SK-N-SH (cell line): ENCODE results near the gene BRDT. TPM values are rescaled to one million over a fixed set of nuclear protein-coding genes. Genes with fewer than 3 reads are reported as not detected.

Experiments
- CTCF ChIA-PET: fragments of 300-600, 350-600 bp; formaldehyde crosslinking; extraction: SDS; loops from one replicate; lab custom pipeline; 2021; lab: Yijun Ruan, JAX
- POLR2A ChIA-PET: fragments of 350-600 bp; sonication (Branson Sonifier 250); formaldehyde crosslinking; extraction: SDS; loops from one replicate; lab custom pipeline; 2020; ENCODE audit warnings: antibody characterized with exemption, inconsistent platforms; lab: Yijun Ruan, JAX
- DNase-seq: peaks from one replicate; pipeline ENCODE4 v3.0.0; 2012
- H2AFZ ChIP-seq: fragments of 200-600 bp; sonication (generic); 2 replicates; pipeline ENCODE4 v1.8.1; 2016; ENCODE audit warnings: antibody characterized with exemption, mild to moderate bottlenecking, low read depth
- H3F3A ChIP-seq: fragments of 200-600 bp; sonication (generic); replicated peaks from 2 replicates; pipeline ENCODE3; 2016; ENCODE audit warnings: antibody characterized with exemption, mild to moderate bottlenecking; ENCODE audit not compliant: insufficient read depth
- H3K27ac ChIP-seq, 2 experiments: fragments of 200-500 bp in 1 of 2; fragments of 200-600 bp in 1 of 2; sonication (Bioruptor generic) in 1 of 2; sonication (generic), shearing (Covaris generic) in 1 of 2; 2 replicates each; pipeline versions ENCODE4 v1.5.1 to v1.6.1; 2014 to 2016; ENCODE audit warnings: low read depth in 2 of 2, inconsistent platforms in 1 of 2, low read length in 1 of 2, mild to moderate bottlenecking in 1 of 2, mixed read lengths in 1 of 2
- H3K27me3 ChIP-seq: fragments of 200-600 bp; sonication (generic), shearing (Covaris generic); 2 replicates; pipeline ENCODE4 v1.6.1; 2016; ENCODE audit warnings: mixed run types; ENCODE audit not compliant: insufficient read depth
- H3K36me3 ChIP-seq, 2 experiments: fragments of 200-500 bp in 1 of 2; fragments of 200-600 bp in 1 of 2; sonication (Bioruptor generic) in 1 of 2; sonication (generic) in 1 of 2; replicated peaks in 1 of 2; 2 replicates each; pipeline versions ENCODE3 to v1.5.1; 2014 to 2016; ENCODE audit warnings: low read length in 1 of 2, mild to moderate bottlenecking in 1 of 2; ENCODE audit not compliant: insufficient read depth in 2 of 2, control insufficient read depth in 1 of 2
- H3K4me1 ChIP-seq, 2 experiments: fragments of 200-500 bp in 1 of 2; fragments of 200-600 bp in 1 of 2; sonication (Bioruptor generic) in 1 of 2; sonication (generic), shearing (Covaris generic) in 1 of 2; 2 replicates each; pipeline versions ENCODE4 v1.5.1 to v1.6.1; 2014 to 2016; ENCODE audit warnings: low read depth in 1 of 2, low read length in 1 of 2, mixed run types in 1 of 2; ENCODE audit not compliant: insufficient read depth in 2 of 2, control insufficient read depth in 1 of 2
- H3K4me2 ChIP-seq: fragments of 200-600 bp; sonication (generic), shearing (Covaris generic); 2 replicates; pipeline ENCODE4 v1.6.1; 2017; ENCODE audit warnings: mixed run types
- H3K4me3 ChIP-seq, 2 experiments: fragments of 200-500 bp in 1 of 2; fragments of 200-600 bp in 1 of 2; sonication (Bioruptor generic) in 1 of 2; sonication (generic), shearing (Covaris generic) in 1 of 2; 2 replicates each; pipeline versions ENCODE4 v1.5.1 to v1.8.1; 2014 to 2016; ENCODE audit warnings: low read depth in 2 of 2, inconsistent platforms in 1 of 2, low read length in 1 of 2, mild to moderate bottlenecking in 1 of 2, mixed read lengths in 1 of 2, moderate library complexity in 1 of 2
- H3K79me2 ChIP-seq: fragments of 200-600 bp; sonication (generic); 2 replicates; pipeline ENCODE4 v1.8.1; 2017; ENCODE audit warnings: mild to moderate bottlenecking; ENCODE audit not compliant: insufficient read depth
- H3K9ac ChIP-seq: fragments of 200-600 bp; sonication (generic); 2 replicates; pipeline ENCODE4 v1.6.1; 2017; ENCODE audit warnings: mixed run types
- H3K9me2 ChIP-seq: fragments of 200-600 bp; sonication (generic); 2 replicates; pipeline ENCODE4 v1.6.1; 2017; ENCODE audit warnings: mixed run types
- H3K9me3 ChIP-seq: fragments of 200-600 bp; sonication (generic); 2 replicates; pipeline ENCODE4 v1.6.1; 2017; ENCODE audit warnings: mixed run types, mild to moderate bottlenecking, moderate library complexity
- H4K20me1 ChIP-seq: fragments of 200-600 bp; sonication (generic); 2 replicates; pipeline ENCODE4 v1.6.1; 2017; ENCODE audit warnings: mild to moderate bottlenecking, mixed run types; ENCODE audit not compliant: insufficient read depth
- ELF1 ChIP-seq: IDR thresholded peaks from 2 replicates; pipeline ENCODE4 v1.4.0; 2012
- FOSL2 ChIP-seq: IDR thresholded peaks from 2 replicates; pipeline ENCODE4 v1.4.0; 2012; ENCODE audit warnings: low read depth, mild to moderate bottlenecking, moderate library complexity, borderline replicate concordance
- GATA2 ChIP-seq: sonication (generic); formaldehyde crosslinking; IDR thresholded peaks from 2 replicates; pipeline ENCODE4 v1.5.0; 2020; ENCODE audit warnings: mild to moderate bottlenecking, missing genetic modification reagents
- IRF3 ChIP-seq: fragments of 150-350 bp; IDR thresholded peaks from 2 replicates; pipeline ENCODE4 v1.6.1; 2016; ENCODE audit warnings: mild to moderate bottlenecking, low read depth, low read length
- MAX ChIP-seq: IDR thresholded peaks from 2 replicates; pipeline ENCODE4 v1.4.0; 2012; ENCODE audit warnings: low read depth
- MEF2A ChIP-seq: IDR thresholded peaks from 2 replicates; pipeline ENCODE4 v1.4.0; 2012; ENCODE audit warnings: low read depth, borderline replicate concordance
- MXI1 ChIP-seq: IDR thresholded peaks from 2 replicates; pipeline ENCODE4 v1.6.1; 2012; ENCODE audit warnings: mild to moderate bottlenecking, low read depth, low read length, improper control_type of control experiment
- NFIC ChIP-seq: IDR thresholded peaks from 2 replicates; pipeline ENCODE4 v1.4.0; 2012; ENCODE audit warnings: borderline replicate concordance
- NRF1 ChIP-seq: IDR thresholded peaks from 2 replicates; pipeline ENCODE4 v1.6.1; 2012; ENCODE audit warnings: low read depth, mild to moderate bottlenecking, low read length
- POLR2AphosphoS5 ChIP-seq: IDR thresholded peaks from 2 replicates; pipeline ENCODE4 v1.6.1; 2012; ENCODE audit warnings: low read depth, low read length
- RAD21 ChIP-seq: IDR thresholded peaks from 2 replicates; pipeline ENCODE4 v1.6.1; 2012; ENCODE audit warnings: mild to moderate bottlenecking, low read length
- TAF1 ChIP-seq: IDR thresholded peaks from 2 replicates; pipeline ENCODE4 v1.6.1; 2012; ENCODE audit warnings: low read depth, mild to moderate bottlenecking, low read length, moderate library complexity, borderline replicate concordance
- TCF12 ChIP-seq: IDR thresholded peaks from 2 replicates; pipeline ENCODE4 v1.4.0; 2012
- TEAD4 ChIP-seq: IDR thresholded peaks from 2 replicates; pipeline ENCODE4 v1.4.0; 2012; ENCODE audit warnings: mild to moderate bottlenecking, borderline replicate concordance; ENCODE audit not compliant: insufficient read depth
- USF1 ChIP-seq: IDR thresholded peaks from 2 replicates; pipeline ENCODE4 v1.4.0; 2012; ENCODE audit warnings: low read depth, borderline replicate concordance
- USF2 ChIP-seq: fragments of 150-350 bp; IDR thresholded peaks from 2 replicates; pipeline ENCODE4 v1.6.1; 2017; ENCODE audit warnings: antibody characterized with exemption, low read length, low read depth, borderline replicate concordance
- YY1 ChIP-seq: IDR thresholded peaks from 2 replicates; pipeline ENCODE4 v1.4.0; 2012; ENCODE audit warnings: low read depth, mild to moderate bottlenecking
- ZBTB33 ChIP-seq: IDR thresholded peaks from 2 replicates; pipeline ENCODE4 v1.4.0; 2012; ENCODE audit warnings: low read depth, borderline replicate concordance
- WGBS: methylation state at CpG from one replicate; pipeline ENCODE4 v1.1.6; 2017; ENCODE audit warnings: low lambda C conversion rate; 5-methylcytosine and 5-hydroxymethylcytosine counted together
- polyA plus RNA-seq, 3 experiments: library from polyadenylated mRNA; depleted of rRNA; stranded (reverse); fragments of >200 nt; gene quantifications; 2 replicates each; pipeline ENCODE4 v1.2.3, GENCODE V29; 2012

Gene BRDT
- polyA plus RNA-seq, 1 of the 3 experiments (the other 2 are of a cell fraction), result not detected

GRCh38 chr1:91979383-91979782 lies 30.2 kb downstream of the BRDT start:
- no peak for DNase-seq
- no peak overlapping the region for H3K4me3 ChIP-seq
- no peaks in the 10 kb centered on the region for H3K36me3 ChIP-seq
- H3K27me3 ChIP-seq, result peaks cover 6% of the 10 kb centered on the region; the same call in 1 of the 2 replicates
- no peak for TF ChIP-seq USF1
- H4K20me1 ChIP-seq, result no peaks in the 10 kb centered on the region
- no peak overlapping the region for H2AFZ ChIP-seq
- H3K79me2 ChIP-seq, result no peaks in the 10 kb centered on the region
- no peaks in the 10 kb centered on the region for H3K4me1 ChIP-seq
- no peaks in the 10 kb centered on the region for H3K9me3 ChIP-seq
- H3F3A ChIP-seq, result no peaks in the 10 kb centered on the region
- H3K9me2 ChIP-seq, result no peaks in the 10 kb centered on the region
- WGBS, result 57% methylated on average over 7 of the region's 7 CpGs
- CTCF ChIA-PET, result interaction anchor here (3.4 kb wide), 1 partner anchor 18 kb away, joined by 13 read pairs; no protein-coding TSS in a partner anchor
- no peak overlapping the region for H3K9ac ChIP-seq
- POLR2A ChIA-PET, result no interaction called here
- no peak overlapping the region for H3K27ac ChIP-seq
- H3K4me2 ChIP-seq, result no peak overlapping the region

- CTCF ChIA-PET, result interaction anchor here (0.9 to 3.4 kb wide), 2 partner anchors 15 to 17 kb away, joined by 3 to 13 read pairs; no protein-coding TSS in a partner anchor
- H3K4me2 ChIP-seq, result no peak overlapping the region
- POLR2A ChIA-PET, result no interaction called here
- H3K9ac ChIP-seq, result no peak overlapping the region
- H3K9me3 ChIP-seq, result no peaks in the 10 kb centered on the region
- no peak overlapping the region for H3K27ac ChIP-seq
- H3K79me2 ChIP-seq, result no peaks in the 10 kb centered on the region
- no peaks in the 10 kb centered on the region for H3K4me1 ChIP-seq
- peaks cover 6% of the 10 kb centered on the region; the same call in 1 of the 2 replicates for H3K27me3 ChIP-seq
- no peaks in the 10 kb centered on the region for H4K20me1 ChIP-seq
- no peaks in the 10 kb centered on the region for H3F3A ChIP-seq
- no peak for TF ChIP-seq TCF12
- no peak for TF ChIP-seq POLR2AphosphoS5
- no peak for TF ChIP-seq ZBTB33
- no peak for TF ChIP-seq ELF1
- no peak for TF ChIP-seq USF2
- no peak for TF ChIP-seq TEAD4
- no peak for TF ChIP-seq NFIC
- TF ChIP-seq MEF2A, result no peak
- TF ChIP-seq IRF3, result no peak
- TF ChIP-seq GATA2, result no peak
- no peak for TF ChIP-seq TAF1
- no peak for TF ChIP-seq MAX
- no peak for TF ChIP-seq RAD21
- TF ChIP-seq FOSL2, result no peak
- no peak for TF ChIP-seq NRF1
- TF ChIP-seq YY1, result no peak
- TF ChIP-seq MXI1, result no peak
- TF ChIP-seq, all 33 proteins: peak for 0
- no peak for DNase-seq
- Histone ChIP-seq H3K36me3 (no peaks in the 10 kb centered on the region), H2AFZ (no peak overlapping the region), H3K4me3 (no peak overlapping the region), H3K9me2 (no peaks in the 10 kb centered on the region)
- 24% methylated on average over 3 of the region's 3 CpGs for WGBS
These were observed 31.5 kb downstream of the BRDT start for GRCh38 chr1:91980663-91981062.
